HG02610 (cell line): ENCODE data around the gene EVC.

Experiments used
- ATAC-seq: cut with Tn5 transposase; IDR thresholded peaks from one replicate; pipeline ENCODE4 v1.9.1; 2021; ENCODE audit warnings: mild to moderate bottlenecking, moderate library complexity; ENCODE audit not compliant: unreplicated experiment

Gene EVC

DNA sequence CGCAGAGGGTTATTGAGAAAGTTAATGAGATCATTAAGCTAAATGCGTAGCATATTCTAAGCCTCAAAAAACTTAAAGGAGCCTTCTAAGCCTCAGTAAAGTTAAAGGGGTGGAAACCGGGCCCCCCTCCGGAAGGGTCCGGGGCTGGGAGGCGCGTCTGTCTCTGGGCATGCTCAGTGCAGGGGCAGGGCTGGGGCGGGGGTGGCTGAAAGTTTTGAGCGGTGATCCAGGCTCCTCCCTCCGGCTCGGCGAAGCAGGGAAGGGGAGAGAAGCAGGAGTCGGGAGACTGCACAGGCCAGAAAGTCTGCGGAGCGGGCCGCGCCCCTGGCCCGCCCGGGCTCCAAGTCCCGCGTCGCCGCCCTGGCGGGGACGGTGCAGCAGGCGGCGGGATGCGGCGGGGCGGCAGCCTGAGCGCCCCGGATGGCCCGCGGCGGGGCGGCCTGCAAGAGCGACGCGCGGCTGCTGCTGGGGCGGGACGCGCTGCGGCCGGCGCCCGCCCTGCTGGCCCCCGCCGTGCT is at the start of gene EVC:
Gene EVC, plus strand, starts transcription at position 241 of the 518 bp plus-strand sequence. Its CDS starts 180 bp downstream, at position 421.
- ATAC-seq, result no peak

DNA sequence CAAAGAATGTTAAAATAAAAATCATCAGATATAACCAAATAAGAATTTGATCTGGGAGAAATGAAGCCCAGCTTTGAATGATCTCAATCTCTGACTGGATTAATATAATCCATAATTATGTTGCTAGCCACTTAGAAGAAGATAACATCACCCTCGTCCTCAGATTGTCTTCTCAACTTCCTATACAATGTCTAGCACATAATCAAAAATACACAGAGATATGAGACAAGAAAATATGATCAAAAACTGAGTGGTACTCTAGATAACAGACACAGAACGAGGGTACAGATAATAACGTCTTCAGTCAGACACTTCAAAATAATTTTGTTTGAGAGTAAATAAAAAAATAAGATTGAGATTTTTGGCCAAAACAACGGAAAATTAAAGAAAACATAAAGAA is 49.8 kb upstream of the EVC start:
- no peak for ATAC-seq

DNA sequence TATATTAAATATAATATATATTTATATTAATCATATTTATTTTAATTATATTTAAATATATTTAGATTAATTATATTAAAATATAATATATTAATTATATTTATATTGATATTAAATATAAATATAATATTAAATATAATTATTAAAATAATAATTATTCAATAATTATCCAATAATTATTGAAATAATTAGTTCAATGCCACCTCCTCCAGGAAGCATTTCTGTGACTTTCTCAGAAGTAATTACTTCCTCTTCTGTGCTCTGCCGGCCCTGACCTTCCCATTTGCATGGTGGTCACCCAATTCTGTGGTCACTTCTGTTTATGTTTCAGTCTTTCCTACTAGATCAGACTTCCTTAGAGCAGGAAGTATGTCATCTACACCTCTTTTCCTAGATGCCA is 48.4 kb upstream of the EVC start:
- no peak for ATAC-seq

DNA sequence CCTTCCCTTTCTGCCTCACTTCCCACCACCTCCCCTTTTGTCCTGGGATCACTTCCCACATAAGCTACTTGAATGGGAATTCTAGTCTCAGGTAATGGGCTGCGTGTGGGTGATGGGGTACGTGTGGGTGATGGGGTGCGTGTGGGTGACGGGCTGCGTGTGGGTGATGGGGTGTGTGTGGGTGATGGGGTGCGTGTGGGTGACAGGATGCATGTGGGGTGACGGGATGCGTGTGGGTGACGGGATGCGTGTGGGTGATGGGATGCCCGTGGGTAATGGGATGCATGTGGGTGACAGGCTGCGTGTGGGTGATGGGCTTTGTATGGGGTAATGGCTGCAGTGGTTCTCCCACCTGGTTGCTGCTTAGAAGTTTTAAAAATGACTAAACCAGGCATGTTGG is 46.2 kb upstream of the EVC start:
- no peak for ATAC-seq

DNA sequence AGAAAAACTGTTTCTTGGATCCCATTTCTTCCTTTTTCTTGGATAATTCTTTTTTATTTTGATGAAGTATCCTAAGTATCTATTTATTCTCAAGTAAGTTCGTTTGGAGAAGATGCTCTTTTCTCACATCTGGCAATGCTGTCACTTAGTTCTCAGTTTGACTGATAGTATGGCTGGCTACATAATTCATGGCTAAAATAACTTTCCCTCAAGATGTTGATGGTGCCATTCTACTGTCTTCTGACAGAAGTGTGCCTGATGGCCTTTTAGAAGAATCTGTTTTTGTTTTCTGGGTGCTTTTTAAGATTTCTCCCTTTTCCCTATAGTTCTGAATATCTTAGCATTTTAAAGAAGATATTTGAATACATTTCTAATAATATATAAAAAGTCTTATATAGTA is 44.3 kb upstream of the EVC start:
- ATAC-seq, result no peak

DNA sequence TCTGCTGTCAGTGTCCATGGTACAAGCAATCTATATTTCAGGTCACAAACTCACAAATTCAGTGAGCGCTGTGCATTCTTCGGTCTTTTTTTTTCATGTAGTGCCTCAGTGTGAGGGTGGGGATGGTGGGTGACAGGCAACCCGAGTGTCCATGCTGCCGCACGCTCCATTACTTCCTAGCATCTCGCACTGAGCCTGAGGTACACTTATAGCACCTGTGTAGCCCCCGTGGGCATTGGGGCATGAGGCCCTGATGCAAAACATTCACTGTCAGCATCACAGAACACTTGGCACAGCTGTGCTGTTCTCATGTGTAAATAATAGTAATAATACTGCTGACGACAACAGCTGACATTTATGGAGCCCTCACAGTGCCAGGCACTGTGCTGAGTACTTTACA is 34.2 kb upstream of the EVC start:
- no peak for ATAC-seq

DNA sequence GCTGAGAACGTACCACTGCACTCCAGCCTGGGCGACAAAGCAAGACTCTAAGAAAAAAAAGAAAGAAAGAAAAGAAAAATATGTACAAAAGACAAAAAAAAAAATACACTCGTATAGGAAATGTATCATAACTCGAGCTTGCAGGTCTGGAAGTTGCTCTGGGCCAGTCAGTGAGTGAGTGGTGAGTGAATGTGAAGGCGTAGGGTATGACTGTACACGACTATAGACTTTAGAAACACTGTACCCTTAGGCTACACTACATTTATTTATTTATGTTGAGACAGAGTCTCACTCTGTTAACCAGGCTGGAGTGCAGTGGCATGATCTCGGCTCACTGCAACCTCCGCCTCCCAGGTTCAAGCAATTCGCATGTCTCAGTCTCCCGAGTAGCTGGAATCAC is 32.0 kb upstream of the EVC start:
- no peak for ATAC-seq

DNA sequence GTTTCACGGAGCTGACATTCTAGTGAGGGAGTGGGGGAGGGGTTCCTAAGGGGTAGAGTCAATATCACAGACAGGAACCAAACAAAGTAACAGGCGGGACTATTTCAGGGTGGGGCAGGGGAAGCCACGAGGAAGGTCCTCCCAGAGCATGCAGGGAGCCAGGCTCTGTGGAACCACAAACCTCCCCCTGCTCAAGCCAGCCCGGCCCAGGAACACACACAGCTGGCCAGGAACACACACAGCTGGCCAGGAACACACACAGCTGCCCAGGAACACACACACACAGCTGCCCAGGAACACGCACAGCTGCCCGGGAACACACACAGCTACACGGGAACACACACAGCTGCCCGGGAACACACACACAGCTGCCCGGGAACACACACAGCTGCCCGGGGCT is 27.4 kb upstream of the EVC start:
- no peak for ATAC-seq

DNA sequence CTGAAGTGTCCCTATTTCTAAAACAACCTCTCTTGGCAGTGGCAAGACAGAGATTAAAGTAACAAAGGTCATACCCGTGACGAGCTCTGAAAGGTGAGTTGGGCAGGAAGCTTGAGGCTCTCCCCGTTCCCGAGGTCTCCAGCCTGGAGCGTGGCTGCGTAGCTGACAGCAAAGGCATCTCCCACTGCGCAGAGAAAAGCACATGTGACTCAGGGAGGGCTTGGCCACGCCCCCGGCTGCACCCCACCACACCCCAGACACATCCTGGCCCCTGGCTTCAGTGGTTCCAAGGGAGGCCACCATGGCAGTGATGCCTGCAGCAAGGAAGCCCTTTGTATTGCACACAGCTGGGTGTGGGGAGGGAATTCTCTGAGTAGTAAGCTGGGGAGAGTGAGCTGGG is 25.7 kb upstream of the EVC start:
- ATAC-seq, result no peak

DNA sequence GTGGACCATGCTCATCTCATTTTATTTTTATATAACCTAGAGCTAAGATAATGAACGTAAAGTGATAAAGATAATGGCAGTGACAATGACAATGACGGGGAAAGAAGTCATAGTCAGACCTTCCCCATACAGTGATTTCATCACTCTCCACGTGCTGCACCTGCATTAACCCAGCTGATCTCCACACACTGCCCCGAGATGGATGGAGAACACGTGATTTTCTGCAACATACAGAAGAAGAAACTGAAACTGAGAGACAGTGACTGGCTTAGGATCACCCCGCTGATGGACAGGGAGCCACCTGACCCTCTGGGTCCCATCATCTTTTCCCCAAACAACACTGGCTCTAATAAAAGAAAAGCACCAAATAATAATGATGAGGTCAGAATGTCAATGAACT is 24.7 kb upstream of the EVC start:
- no peak for ATAC-seq

DNA sequence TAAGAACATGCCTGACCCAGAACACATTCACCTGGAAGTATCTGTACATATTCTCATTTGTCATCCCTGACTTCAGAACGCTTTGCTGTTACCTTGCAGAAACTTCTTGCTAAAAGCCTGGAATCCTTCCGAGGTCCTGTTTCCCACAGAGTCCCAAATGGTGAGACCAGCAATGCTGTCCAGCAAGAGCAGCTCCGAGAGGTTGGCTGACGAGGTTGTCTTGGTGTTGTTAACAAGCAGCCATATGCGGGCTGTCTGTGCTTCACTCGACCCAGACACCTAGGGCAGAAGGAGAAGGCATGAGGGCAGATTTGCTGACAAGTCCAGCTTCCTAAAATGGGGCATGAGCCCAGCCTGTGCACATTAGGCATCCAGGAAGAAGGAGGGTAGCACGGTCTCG is 21.9 kb upstream of the EVC start:
- ATAC-seq, result no peak

DNA sequence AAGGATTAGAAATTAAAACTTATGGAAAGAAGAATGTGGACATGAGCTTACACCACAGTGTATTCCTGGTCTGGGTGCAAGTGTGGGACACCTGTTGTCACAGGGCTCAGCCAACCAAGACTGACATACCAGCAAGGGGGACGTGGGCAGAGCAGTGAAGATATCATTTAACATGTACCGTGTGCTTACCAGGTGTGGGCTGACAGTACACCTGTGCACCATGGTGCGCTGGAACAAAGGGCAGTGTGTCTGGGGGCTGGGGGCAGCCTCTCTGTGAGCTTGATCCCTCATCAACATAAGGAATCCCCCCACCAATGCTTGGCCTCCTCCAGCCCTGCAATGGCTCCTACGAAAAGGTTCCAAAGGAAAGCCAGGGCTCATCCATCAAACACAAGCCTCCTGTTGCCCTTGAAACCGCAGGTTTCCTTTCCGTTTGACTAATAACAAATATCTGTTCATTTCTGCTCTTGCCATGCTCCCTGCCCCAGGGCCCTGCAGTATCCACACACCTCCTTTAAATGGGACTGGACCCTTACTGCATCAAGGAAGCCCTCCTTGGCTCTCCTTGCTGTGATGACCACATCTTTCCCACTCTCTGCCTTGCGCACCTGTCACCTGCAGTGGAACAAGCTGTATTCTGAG is 19.4 kb upstream of the EVC start:
- ATAC-seq, result no peak

DNA sequence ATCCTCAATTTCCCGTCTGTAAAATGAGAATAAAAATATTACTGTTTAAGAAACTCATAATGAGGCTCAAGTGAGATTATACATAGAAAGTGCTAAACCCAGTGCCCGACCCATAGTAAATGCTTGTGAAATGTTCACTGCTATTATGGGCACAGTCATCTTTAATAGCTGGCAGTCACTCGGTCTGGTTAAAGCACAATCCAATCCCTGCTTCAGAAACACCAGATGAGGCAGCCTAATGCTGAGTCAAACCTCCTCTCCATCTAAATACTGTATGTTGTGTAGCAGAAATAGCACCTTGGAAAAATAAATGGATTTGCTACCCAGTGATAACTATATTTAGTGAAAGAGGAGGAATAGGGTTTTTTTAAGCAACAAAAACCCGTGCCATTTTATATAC is 17.1 kb upstream of the EVC start:
- no peak for ATAC-seq

DNA sequence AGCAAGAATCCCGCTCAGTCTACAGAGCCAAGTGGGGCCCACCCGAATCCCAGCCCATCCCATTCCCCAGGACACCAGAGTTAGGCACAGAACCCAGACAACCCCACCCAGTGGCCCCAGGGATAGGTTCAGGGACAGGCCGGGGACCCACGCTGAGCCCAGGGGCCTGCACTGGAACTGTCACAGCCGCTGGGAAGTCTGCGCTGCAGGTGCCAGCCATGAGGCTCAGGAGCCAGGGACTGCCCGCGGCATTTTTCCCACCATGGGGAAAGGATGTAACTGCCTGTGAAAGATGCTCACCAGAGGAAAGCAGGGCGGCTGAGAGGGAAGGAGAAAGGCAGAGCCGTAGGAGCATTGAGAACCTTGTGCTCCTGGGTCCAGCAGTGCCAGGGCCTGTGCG is 14.7 kb upstream of the EVC start:
- no peak for ATAC-seq

DNA sequence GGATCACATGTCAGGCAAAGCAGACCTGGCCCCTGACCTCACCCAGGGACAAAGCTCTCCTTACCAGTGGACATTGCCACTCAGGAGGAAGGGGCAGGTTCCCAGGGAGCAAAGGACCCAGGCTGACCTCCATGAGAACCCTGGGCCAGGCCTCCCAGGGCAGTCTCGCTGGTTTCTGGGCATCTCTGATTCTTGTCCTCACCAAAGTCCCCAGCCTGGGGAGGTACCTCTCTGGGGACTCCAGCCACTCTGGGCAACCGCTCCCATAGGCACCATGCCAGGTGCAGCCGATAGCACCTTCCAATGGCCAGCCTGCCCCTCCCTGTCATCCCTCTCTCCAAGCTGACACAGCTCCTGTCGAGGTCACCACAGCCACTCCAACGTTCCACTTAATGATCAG is 10.5 kb upstream of the EVC start:
- ATAC-seq, result no peak

DNA sequence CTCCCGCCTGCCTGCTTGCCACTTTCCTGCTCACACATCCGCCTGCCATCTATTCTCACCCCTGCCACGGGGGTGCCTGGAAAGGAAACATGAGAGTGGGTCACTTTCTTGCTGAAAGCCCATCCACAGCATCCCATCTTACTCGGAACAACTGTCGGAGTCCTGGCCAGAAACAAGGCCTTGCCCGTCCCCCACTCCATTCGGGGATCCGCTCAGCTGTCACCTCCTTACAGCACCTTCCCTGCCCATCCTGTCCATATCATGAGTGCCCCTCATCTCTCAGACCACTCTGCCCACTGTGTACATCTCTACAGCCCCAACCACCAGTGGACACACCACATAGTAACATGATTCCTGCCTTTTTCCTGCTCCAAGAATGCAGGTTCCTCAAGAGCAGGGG is 9.0 kb upstream of the EVC start:
- no peak for ATAC-seq

DNA sequence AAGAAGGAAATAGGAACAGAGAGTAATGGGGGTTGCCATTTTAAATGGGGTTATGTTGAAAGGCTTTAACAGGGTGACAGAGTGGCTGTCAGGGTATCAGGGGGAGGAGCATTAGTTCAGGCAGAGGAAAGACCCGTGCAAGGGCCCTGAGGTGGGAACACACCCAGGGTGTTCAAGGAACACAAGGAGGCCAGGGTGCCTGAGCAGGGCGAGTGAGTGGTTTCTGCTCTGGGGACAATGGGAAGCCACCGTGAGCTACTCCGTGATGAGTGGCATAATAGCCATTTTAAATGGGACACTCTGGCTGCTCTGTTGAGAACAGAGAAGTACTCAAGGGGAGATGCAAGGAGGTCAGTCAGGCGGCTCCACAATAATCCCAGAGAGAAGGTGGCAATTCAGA is 7.2 kb upstream of the EVC start:
- ATAC-seq, result no peak

DNA sequence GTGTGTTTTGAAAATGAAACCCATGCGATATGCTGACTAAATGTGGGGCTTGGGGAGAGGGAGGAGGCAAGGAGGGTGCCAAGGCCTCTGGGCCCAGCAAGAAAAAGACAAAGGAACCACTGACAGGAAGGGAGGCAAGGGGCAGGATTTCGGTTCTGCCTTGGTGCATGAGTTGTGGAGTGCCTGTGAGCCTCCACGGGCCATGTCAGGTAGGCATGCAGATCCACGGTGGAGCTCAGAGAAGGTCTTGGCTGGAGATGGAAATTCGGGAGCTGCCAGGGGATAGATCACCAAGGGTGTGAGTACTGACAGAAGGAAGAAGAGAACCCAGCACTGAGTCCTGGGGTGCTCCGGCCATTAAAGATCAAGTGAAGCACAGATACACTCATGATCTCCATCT is 6.7 kb upstream of the EVC start:
- ATAC-seq, result no peak

DNA sequence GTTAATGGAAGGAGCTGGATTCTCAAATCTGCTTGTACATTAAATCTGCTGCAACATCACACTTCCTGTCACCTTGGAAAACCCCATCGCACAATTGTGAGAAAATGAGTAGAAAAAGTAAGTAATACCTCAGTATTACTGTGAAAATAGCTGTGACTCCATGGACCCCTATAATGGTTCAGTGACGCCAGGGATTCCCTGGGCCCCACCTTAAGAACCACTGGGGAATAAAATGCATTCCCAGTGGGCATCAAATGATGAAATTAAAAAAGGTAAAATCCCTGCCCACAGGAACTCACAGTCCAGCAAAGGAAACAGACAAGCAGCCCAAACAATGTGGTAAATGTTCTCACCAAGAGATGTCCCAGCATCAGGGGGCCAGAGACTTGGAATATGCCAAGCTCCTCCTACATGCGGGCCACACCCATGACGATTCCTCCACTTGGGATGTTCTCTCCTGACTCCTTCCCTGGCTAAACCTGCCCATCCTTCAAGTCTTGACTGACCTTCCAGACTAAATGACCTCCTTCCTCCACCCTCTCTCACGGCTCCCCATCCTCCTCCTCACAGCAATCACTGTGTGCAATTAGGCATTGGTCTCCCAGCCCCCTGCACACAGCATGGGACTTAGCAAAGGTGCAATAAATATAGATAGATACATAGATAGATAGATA is 5.2 kb upstream of the EVC start:
- ATAC-seq, result no peak

DNA sequence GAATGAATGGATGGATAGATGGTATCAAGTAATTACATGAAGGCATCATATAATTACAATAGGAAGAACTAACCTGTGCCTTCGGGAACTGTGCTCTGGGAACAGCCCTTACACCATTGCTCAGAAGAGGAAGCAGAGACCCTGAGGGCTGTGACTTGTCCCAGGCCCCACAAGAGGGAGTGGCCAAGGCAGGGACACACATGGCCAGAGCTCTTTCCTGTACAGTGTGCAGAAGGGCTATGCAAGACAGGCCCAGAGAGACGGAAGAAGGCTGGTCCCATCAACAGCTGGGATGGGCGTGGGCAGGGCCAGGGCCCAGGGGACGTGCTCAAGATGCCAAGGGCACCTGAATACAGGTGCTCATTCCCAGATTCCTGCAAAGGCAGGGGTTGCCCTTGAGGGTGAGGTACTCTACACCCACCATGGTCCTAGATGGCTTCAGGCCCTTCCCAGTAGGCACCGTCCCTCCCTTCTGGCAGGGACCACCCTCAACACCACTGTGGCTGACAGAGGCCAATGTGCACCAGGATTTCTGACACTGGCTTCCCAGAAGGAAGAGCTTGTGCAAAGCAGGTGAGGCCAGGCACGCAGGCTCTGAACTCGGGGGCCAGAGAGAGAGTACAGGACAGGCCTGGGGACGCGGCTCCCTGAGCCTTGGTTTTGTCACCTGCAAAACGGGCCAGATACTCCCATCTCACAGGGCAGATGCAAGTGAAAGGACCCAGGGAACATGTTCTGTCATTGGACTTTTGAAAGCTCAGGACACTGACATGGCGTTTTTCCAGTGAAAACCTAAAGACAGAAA is 4.3 kb upstream of the EVC start:
- ATAC-seq, result no peak

DNA sequence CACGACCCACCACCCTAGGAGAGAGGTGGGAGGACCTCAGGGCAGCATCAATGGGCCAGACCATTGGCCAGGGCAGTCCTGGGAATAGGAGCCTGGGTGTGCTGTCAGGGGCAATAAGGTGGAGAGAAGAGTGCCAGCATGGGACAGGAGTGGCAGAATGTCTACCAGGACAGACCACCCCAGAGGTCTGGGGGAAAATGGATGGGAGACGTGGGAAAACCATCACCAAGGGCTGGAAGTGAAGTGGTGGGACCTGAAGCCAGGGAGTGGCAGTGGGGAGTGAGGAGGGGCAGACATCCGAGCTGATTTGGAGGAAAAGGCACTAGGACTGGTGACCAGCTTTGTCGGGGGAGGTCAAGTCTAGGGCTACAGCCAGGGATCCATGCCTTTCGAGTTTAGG is 3.6 kb upstream of the EVC start:
- ATAC-seq, result no peak
